Vagina (tissue), 2 donors: ENCODE data around the gene TOMM20.

ENCODE experiments used
- CTCF ChIP-seq, 3 experiments: fragments of 450-650 bp in 2 of 3; fragments of 200-600 bp in 1 of 3; sonication (generic) in 1 of 3; IDR thresholded peaks; one replicate each; pipeline ENCODE4 v1.5.1; 2017 to 2019; ENCODE audit warnings: antibody characterized with exemption in 3 of 3, mild to moderate bottlenecking in 2 of 3, moderate library complexity in 2 of 3
- POLR2A ChIP-seq, 2 donors: fragments of 450-650 bp; IDR thresholded peaks; one replicate each; pipeline ENCODE4 v1.6.1; 2017; ENCODE audit warnings: antibody characterized with exemption in 2 of 2, mild to moderate bottlenecking in 2 of 2, moderate library complexity in 2 of 2
- POLR2AphosphoS5 ChIP-seq, 2 donors: sonication (generic); formaldehyde crosslinking; IDR thresholded peaks; one replicate each; pipeline ENCODE4 v1.9.0; 2017; ENCODE audit warnings: antibody characterized with exemption in 2 of 2, mild to moderate bottlenecking in 2 of 2, low read depth in 1 of 2; ENCODE audit not compliant: insufficient read depth in 1 of 2

- TF ChIP-seq CTCF (IDR thresholded peaks at IDR 0.05): no peak
- no peak for TF ChIP-seq POLR2A (IDR thresholded peaks at IDR 0.05)
- TF ChIP-seq POLR2AphosphoS5 (IDR thresholded peaks at IDR 0.05; ENCODE audit: insufficient read depth in 1 of 2, low read depth in 1 of 2): peak in 1 of 2 donors; percentile 52
Measured at GRCh38 chr1:235075777-235076308, 52.8 kb downstream of the TOMM20 start.
